Upper lobe of left lung (tissue), 6 donors: ENCODE data around the gene HNRNPUL1. TPM values are rescaled to one million over a fixed set of nuclear protein-coding genes. Genes with fewer than 3 reads are reported as not detected.

Experiments
- ATAC-seq, 2 donors: fragments of 200-7000 bp; cut with Tn5 transposase; one replicate each; pipeline ENCODE4 v1.9.1; 2022; ENCODE audit warnings: mild to moderate bottlenecking in 2 of 2, moderate library complexity in 2 of 2; ENCODE audit not compliant: low FRiP score in 2 of 2
- DNase-seq, 2 donors: peaks; one replicate each; pipeline ENCODE4 v3.0.0-alpha.2; 2019 to 2020
- H3K27ac ChIP-seq, 4 donors: fragments of 200-600 bp; sonication (generic); one replicate each; pipeline ENCODE4 v1.5.1; 2016 to 2019
- H3K27me3 ChIP-seq, 4 donors: fragments of 200-600 bp; sonication (generic); one replicate each; pipeline ENCODE4 v1.5.1; 2017 to 2019
- H3K36me3 ChIP-seq, 4 donors: fragments of 200-600 bp; sonication (generic); one replicate each; pipeline ENCODE4 v1.5.1; 2016 to 2019
- H3K4me1 ChIP-seq, 4 donors: fragments of 200-600 bp; sonication (generic); one replicate each; pipeline ENCODE4 v1.5.1; 2018 to 2019
- H3K4me3 ChIP-seq, 4 donors: fragments of 200-600 bp; sonication (generic); one replicate each; pipeline ENCODE4 v1.5.1; 2017 to 2019; ENCODE audit warnings: mild to moderate bottlenecking in 2 of 4, moderate library complexity in 1 of 4
- H3K9me3 ChIP-seq, 4 donors: fragments of 200-600 bp; sonication (generic); one replicate each; pipeline ENCODE4 v1.5.1; 2018 to 2019
- EP300 ChIP-seq, 4 donors: sonication (generic); formaldehyde crosslinking; IDR thresholded peaks; one replicate each; pipeline ENCODE4 v1.5.1; 2017; ENCODE audit warnings: antibody characterized with exemption in 4 of 4, control low read depth in 2 of 4
- POLR2A ChIP-seq, 4 donors: fragments of 450-650 bp; IDR thresholded peaks; one replicate each; pipeline ENCODE4 v1.5.1; 2016 to 2017; ENCODE audit warnings: antibody characterized with exemption in 4 of 4, mild to moderate bottlenecking in 2 of 4
- POLR2AphosphoS5 ChIP-seq, 2 donors: sonication (generic); formaldehyde crosslinking; IDR thresholded peaks; one replicate each; pipeline ENCODE4 v1.5.1; 2017; ENCODE audit warnings: antibody characterized with exemption in 2 of 2
- WGBS, 2 donors: methylation state at CpG; one replicate each; pipeline ENCODE4 v1.1.5; 2017 to 2018; 5-methylcytosine and 5-hydroxymethylcytosine counted together
- total RNA-seq, 6 donors: library from RNA; depleted of rRNA in 4 of 6; stranded (reverse); fragments of >200 nt in 4 of 6; gene quantifications; one replicate each; pipeline versions ENCODE4 v1.1.0 to v1.2.1, GENCODE V29; 2016 to 2021
- TF ChIP-seq, protein P1 (sequence below), 6 experiments: fragments of 450-650 bp in 4 of 6; fragments of 200-600 bp in 2 of 6; sonication (generic) in 2 of 6; IDR thresholded peaks; one replicate each; pipeline ENCODE4 v1.5.1; 2016 to 2019; ENCODE audit warnings: antibody characterized with exemption in 6 of 6
- donor health status: DM: no; HTN: no; CAD: no; lungs with moderate emphysema.
- donor health status: DM: no; HTN: yes; CAD: no; lungs with severe emphysema.

The HNRNPUL1 gene
- total RNA-seq, 6 donors from 2014 or later = 152 to 351 (median 211) TPM

DNA sequence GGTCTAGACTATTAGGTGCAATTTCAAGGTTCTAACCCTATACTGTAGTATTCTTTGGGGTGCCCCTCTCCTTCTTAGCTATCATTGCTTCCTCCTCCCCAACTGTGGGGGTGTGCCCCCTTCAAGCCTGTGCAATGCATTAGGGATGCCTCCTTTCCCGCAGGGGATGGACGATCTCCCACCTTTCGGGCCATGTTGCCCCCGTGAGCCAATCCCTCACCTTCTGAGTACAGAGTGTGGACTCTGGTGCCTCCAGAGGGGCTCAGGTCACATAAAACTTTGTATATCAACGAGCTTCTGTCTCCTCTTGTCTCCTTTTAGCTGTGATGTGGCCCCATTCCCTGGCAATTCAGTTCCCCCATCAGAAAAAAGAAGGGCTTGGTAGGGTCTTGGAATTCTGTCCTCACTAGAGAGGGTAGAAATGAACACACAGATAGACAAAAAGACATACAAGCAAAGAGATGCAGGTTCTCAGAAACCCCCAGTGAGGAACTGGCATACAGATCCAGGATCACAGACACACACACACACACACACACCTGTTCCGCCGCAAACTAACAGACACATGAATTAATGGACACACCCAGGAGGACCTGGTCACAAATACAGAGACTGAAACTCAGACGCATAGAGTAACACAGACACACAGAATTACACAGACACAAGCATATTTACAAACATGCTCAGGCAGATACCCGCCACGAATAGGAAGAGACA lies 2.5 kb upstream of the HNRNPUL1 start:
- ATAC-seq = no peak
- Histone ChIP-seq H3K4me3 (peak overlapping the region in 3 of 4 donors; percentile 57 to 72 (median 67)), H3K4me1 (peaks cover 17 to 25% (median 21%) of the 10 kb centered on the region in 4 donors), H3K27me3 (no peaks in the 10 kb centered on the region), H3K27ac (peak overlapping the region; percentile 95 to 99 (median 98)), H3K36me3 (peaks cover 0 to 16% (median 6%) of the 10 kb centered on the region in 4 donors), H3K9me3 (no peaks in the 10 kb centered on the region)
- TF ChIP-seq POLR2AphosphoS5 (IDR thresholded peaks at IDR 0.05) = no peak
- no peak for DNase-seq
- 59 to 63% methylated on average over 10 of the region's 10 CpGs for WGBS, 2 donors

DNA sequence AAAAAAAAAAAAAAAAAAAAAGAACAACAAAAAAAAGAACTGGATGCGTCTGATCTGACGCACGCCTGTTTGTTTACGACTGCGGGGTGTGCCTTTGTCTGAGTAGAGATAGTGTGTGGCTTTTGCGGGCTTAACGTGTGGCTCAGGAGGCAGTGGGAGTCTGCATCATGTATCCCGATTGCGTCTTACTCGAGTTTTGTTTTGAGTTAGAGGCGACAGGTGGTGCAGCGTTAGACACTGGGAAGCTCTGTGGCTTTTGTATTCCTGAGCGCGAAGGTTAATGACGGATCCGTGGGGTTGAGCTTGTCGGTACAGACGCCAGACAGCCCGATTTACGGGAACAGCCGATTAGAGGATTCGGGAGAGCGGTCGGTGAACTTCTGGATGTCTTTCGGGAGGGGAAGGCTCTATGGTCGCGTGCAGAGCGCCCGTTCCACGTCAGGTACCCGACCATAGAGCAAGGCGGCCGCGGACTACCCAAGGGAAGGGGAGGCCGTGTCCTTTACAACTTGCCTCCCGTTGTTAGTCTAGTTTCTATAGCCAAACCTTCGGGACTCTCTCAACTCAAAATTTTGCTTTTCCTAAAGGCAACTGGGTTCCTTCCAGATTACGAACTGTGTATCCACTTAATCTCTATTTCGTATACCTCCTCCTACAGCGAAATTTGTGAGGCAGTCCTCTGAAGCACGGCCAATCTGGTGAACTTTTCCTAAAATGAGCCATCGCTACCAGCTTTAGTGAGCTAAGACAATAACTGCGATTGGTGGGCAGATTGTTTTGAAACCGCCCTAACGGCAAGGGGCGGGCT lies 926 bp upstream of the HNRNPUL1 start:
- Histone ChIP-seq H3K9me3 (no peaks in the 10 kb centered on the region), H3K4me1 (peaks cover 30 to 40% (median 34%) of the 10 kb centered on the region in 4 donors), H3K27ac (peak overlapping the region; percentile 95 to 99 (median 98)), H3K36me3 (peaks cover 3 to 14% (median 6%) of the 10 kb centered on the region in 4 donors), H3K4me3 (peak overlapping the region; percentile 47 to 72 (median 62)), H3K27me3 (no peaks in the 10 kb centered on the region)
- TF ChIP-seq POLR2AphosphoS5 (IDR thresholded peaks at IDR 0.05) (peak; percentile 66 to 86), EP300 (IDR thresholded peaks at IDR 0.05) (peak in 2 of 4 donors; percentile 61 to 81), POLR2A (IDR thresholded peaks at IDR 0.05) (peak; percentile 29 to 95 (median 92))
- TF ChIP-seq, protein P1, sequence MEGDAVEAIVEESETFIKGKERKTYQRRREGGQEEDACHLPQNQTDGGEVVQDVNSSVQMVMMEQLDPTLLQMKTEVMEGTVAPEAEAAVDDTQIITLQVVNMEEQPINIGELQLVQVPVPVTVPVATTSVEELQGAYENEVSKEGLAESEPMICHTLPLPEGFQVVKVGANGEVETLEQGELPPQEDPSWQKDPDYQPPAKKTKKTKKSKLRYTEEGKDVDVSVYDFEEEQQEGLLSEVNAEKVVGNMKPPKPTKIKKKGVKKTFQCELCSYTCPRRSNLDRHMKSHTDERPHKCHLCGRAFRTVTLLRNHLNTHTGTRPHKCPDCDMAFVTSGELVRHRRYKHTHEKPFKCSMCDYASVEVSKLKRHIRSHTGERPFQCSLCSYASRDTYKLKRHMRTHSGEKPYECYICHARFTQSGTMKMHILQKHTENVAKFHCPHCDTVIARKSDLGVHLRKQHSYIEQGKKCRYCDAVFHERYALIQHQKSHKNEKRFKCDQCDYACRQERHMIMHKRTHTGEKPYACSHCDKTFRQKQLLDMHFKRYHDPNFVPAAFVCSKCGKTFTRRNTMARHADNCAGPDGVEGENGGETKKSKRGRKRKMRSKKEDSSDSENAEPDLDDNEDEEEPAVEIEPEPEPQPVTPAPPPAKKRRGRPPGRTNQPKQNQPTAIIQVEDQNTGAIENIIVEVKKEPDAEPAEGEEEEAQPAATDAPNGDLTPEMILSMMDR (IDR thresholded peaks at IDR 0.05) = no peak
- DNase-seq (peak; percentile 45 to 82), ATAC-seq (peak; percentile 9 to 21)
- WGBS, 2 donors = 0 to 1% methylated on average over 46 of the region's 46 CpGs

DNA sequence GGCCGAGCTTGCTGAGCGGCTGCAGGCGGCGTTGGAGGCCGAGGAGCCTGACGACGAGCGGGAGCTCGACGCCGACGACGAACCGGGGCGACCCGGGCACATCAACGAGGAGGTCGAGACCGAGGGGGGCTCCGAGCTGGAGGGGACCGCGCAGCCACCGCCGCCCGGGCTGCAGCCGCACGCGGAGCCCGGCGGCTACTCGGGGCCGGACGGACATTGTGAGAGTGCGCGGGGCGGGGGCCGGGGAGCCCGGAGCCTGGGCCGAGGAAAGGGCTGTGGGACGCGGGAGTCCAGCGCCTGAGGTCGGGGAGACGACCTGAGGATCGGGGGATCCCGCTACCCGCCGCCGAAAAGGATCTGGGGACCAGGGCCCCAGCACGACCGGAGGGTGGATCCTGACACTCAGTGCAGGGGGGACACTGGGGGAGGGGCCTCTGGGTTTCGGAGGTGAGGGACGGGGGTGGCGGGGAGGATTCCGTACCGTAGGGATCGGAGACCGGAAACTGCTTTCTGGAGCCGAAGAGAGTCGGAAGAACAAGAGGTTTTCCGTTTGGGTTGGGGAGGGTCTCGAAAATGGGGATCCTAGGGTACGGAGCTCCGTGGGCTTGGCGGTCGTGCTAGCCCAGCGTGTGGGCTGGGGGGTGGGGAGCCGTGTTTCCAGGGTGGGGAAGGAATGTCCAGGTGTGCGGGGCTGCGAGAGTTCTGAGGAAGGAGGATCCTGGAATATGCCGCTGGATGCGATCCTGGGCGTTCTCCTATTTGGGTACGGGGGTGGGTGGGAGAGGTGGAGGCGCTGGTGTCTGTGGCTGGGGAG lies 616 bp downstream of the HNRNPUL1 start:
- peak overlapping the region; percentile 95 to 100 (median 100) for H3K27ac ChIP-seq
- peak in 1 of 2 donors; percentile 1 for ATAC-seq
- no peaks in the 10 kb centered on the region for H3K9me3 ChIP-seq
- peak; percentile 50 to 64 for DNase-seq
- 0% methylated on average over 35 to 36 of the region's 75 CpGs for WGBS, 2 donors
- TF ChIP-seq, protein P1 (IDR thresholded peaks at IDR 0.05) = peak in 1 of 6 experiments; percentile 3
- no peak for TF ChIP-seq POLR2AphosphoS5 (IDR thresholded peaks at IDR 0.05)
- peaks cover 14 to 25% (median 21%) of the 10 kb centered on the region in 4 donors for H3K36me3 ChIP-seq
- H3K4me1 ChIP-seq = peaks cover 30 to 40% (median 34%) of the 10 kb centered on the region in 4 donors
- H3K27me3 ChIP-seq = no peaks in the 10 kb centered on the region
- peak overlapping the region; percentile 62 to 98 (median 76) for H3K4me3 ChIP-seq

DNA sequence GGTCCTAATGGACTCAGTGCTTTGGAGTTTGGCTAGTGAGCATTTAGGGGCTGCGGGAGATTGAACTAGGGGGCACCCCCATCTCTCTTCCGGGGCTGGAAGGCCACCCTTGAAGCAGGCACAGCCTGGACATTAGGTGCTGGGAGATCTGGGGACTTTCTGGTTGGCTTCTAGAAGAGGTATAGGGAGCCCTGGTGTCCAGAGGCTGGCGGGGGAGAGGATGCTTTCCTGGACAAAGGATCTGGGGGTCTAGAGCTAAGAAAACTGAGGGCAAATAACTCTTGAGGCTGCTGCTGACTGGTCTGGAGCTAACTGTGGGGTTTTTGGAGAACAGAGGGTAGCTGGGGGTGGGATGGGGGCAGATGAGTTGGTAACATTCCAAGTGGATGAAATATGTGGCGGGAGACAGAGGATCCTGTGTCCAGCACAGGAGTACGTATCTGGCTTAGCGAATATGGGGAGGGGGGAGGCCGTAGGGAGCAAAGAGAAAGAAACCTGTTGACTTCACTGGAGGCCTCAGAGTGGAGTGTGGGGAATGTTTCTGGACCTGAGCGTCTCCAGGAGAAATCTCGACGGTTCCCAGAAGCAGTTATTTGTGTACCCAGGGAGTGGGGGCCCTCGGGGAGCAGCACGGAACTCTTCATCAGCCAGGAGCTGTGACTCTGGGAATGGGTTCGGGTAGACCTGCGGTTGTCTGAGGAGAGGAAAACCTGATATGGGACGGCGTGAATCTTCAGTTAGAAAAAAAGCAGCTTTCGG lies 1.4 kb downstream of the HNRNPUL1 start:
- H3K27ac ChIP-seq = peak overlapping the region; percentile 95 to 100 (median 100)
- ATAC-seq (no peak), DNase-seq (peak in 1 of 2 donors; percentile 53)
- WGBS, 2 donors = 13 to 16% methylated on average over 17 of the region's 17 CpGs
- no peaks in the 10 kb centered on the region for H3K27me3 ChIP-seq
- H3K4me3 ChIP-seq = peak overlapping the region; percentile 62 to 98 (median 76)
- H3K36me3 ChIP-seq = peaks cover 22 to 32% (median 28%) of the 10 kb centered on the region in 4 donors
- H3K9me3 ChIP-seq = no peaks in the 10 kb centered on the region
- TF ChIP-seq POLR2A (IDR thresholded peaks at IDR 0.05) = peak in 2 of 4 donors; percentile 31 to 53
- TF ChIP-seq, protein P1 (IDR thresholded peaks at IDR 0.05) = no peak
- H3K4me1 ChIP-seq = peaks cover 30 to 40% (median 34%) of the 10 kb centered on the region in 4 donors
